ENCODE results near the gene PFN1. TPM values are rescaled to one million over a fixed set of nuclear protein-coding genes. Genes with fewer than 3 reads are reported as not detected.

PFN1 gene
- total and polyA plus RNA-seq, 2 of the 8 experiments (the other 6 are each of a cell fraction or from before 2014, with no cell fraction given) = 1,355 to 1,949 TPM

DNA sequence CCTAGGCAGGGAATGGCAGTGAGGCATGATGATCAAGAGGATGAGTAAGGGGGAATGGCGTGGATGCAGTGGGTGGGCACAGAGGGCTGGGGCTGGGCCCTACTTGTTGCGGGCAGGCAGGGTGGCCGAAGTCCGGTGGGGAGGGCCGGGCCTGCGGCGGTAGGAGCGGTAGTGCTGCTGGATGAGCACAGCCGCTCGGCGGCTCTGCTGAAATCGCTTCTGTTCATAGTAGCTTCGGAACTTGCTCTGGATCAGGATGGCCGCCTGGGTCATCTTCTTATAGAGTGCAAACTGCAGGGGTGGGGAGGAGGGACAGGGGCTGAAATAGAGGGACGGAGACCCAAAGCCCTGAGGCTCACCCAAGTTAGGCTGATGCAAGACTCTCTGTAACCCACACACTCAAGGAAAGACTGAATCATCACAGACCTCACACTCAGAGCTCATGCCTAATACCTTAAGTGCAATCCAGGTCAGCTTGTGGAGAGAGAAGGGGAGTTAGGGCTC, 20.8 kb upstream of the PFN1 start (continued):
- TF ChIP-seq SIRT6 (IDR thresholded peaks at IDR 0.05; ENCODE audit: low read length) = no peak

All from H1 (cell line).